K562 (cell line): ENCODE results near the gene ANKRD16. TPM values are rescaled to one million over a fixed set of nuclear protein-coding genes. Genes with fewer than 3 reads are reported as not detected.
A peak's percentile ranks its signal among the peaks of the same experiment; 100 is the strongest.

Experiments
- ATAC-seq: fragments of 200-7000 bp; cut with Tn5 transposase; 3 replicates; pipeline ENCODE4 v1.9.1; 2020; ENCODE audit warnings: moderate library complexity
- BruUV-seq: library from RNA; stranded (reverse); fragments of 400-500 nt; replicated peaks from 2 replicates; lab custom pipeline; 2021; lab: Mats Ljungman, UMichigan
- CTCF ChIA-PET: fragments of 300-600 bp; formaldehyde crosslinking; extraction: SDS; loops from one replicate; lab custom pipeline; 2021; ENCODE audit warnings: low intra/inter-chr PET ratio; lab: Yijun Ruan, JAX
- POLR2A ChIA-PET: fragments of 300-600, 350-650 bp; sonication (Branson Sonifier 250); formaldehyde crosslinking; extraction: SDS; loops from one replicate; lab custom pipeline; 2021; ENCODE audit warnings: antibody characterized with exemption, inconsistent platforms; lab: Yijun Ruan, JAX
- DNase-seq, 4 experiments: peaks; one replicate each; pipeline versions ENCODE4 v3.0.0 to v3.0.0-alpha.2; 2011 to 2018; ENCODE audit warnings: low spot score in 3 of 4, mixed read lengths in 3 of 4; ENCODE audit errors: extremely low read depth in 1 of 4
- FAIRE-seq: peaks from 2 replicates; lab custom pipeline; 2011; peaks lifted over from hg19 to GRCh38; lab: Jason Lieb, UNC
- H2AFZ ChIP-seq: 2 replicates; pipeline ENCODE4 v1.6.0; 2011; ENCODE audit warnings: low read depth, low read length, control low read depth, inconsistent platforms
- H3K27ac ChIP-seq: fragments of 200-600 bp; 3 replicates; pipeline ENCODE4 v1.8.0; 2011; ENCODE audit warnings: low read depth, mild to moderate bottlenecking, control low read depth, inconsistent platforms, low read length, moderate library complexity, mixed read lengths; ENCODE audit errors: extremely low read depth
- H3K27me3 ChIP-seq, 2 experiments: fragments of 300-600 bp in 1 of 2; 2 replicates in 1 of 2; 3 replicates in 1 of 2; pipeline versions ENCODE4 v1.6.0 to v1.8.0; 2011; ENCODE audit warnings: inconsistent platforms in 2 of 2, low read length in 2 of 2, mild to moderate bottlenecking in 1 of 2, mixed read lengths in 1 of 2, moderate library complexity in 1 of 2; ENCODE audit not compliant: control insufficient read depth in 2 of 2, insufficient read depth in 2 of 2
- H3K36me3 ChIP-seq: fragments of 300-600 bp; 3 replicates; pipeline ENCODE4 v1.8.0; 2011; ENCODE audit warnings: mild to moderate bottlenecking, low read length, inconsistent platforms; ENCODE audit not compliant: control insufficient read depth, insufficient read depth
- H3K4me1 ChIP-seq, 2 experiments: fragments of 200-600 bp in 1 of 2; replicated peaks in 1 of 2; 2 replicates in 1 of 2; 3 replicates in 1 of 2; pipeline versions ENCODE4 v1.5.1 to v1.8.0; 2011; ENCODE audit warnings: inconsistent platforms in 2 of 2, low read length in 2 of 2, mild to moderate bottlenecking in 1 of 2, mixed read lengths in 1 of 2, moderate library complexity in 1 of 2; ENCODE audit not compliant: control insufficient read depth in 2 of 2, insufficient read depth in 2 of 2
- H3K4me2 ChIP-seq: 2 replicates; pipeline ENCODE4 v1.6.1; 2011; ENCODE audit warnings: low read length, control low read depth, inconsistent platforms, mixed read lengths; ENCODE audit not compliant: insufficient read depth
- H3K4me3 ChIP-seq: fragments of 200-600 bp; sonication (generic), shearing (Covaris generic); 2 replicates; pipeline ENCODE4 v1.5.1; 2016; ENCODE audit warnings: control low read depth, inconsistent platforms
- H3K79me2 ChIP-seq: fragments of 200-600 bp; 3 replicates; pipeline ENCODE4 v1.8.0; 2011; ENCODE audit warnings: low read length, inconsistent platforms; ENCODE audit not compliant: control insufficient read depth, insufficient read depth
- H3K9ac ChIP-seq, 2 experiments: 2 replicates each; pipeline versions ENCODE4 v1.6.0 to v1.6.1; 2011; ENCODE audit warnings: low read depth in 2 of 2, low read length in 2 of 2, control low read depth in 1 of 2, inconsistent platforms in 1 of 2, mild to moderate bottlenecking in 1 of 2, mixed read lengths in 1 of 2; ENCODE audit not compliant: insufficient read depth in 1 of 2
- H3K9me1 ChIP-seq: one replicate; pipeline ENCODE4 v1.6.0; 2011; ENCODE audit warnings: inconsistent platforms, mild to moderate bottlenecking, low read length, moderate library complexity; ENCODE audit not compliant: control insufficient read depth, insufficient read depth
- H3K9me3 ChIP-seq: replicated peaks from 2 replicates; pipeline ENCODE4 v1.5.1; 2011; ENCODE audit warnings: low read depth, low read length, inconsistent platforms; ENCODE audit not compliant: control insufficient read depth, insufficient read depth
- H4K20me1 ChIP-seq: replicated peaks from 2 replicates; pipeline ENCODE4 v1.6.1; 2011; ENCODE audit warnings: low read length, inconsistent platforms, mixed read lengths; ENCODE audit not compliant: control insufficient read depth, insufficient read depth
- CHD2 ChIP-seq: IDR thresholded peaks from 2 replicates; pipeline ENCODE4 v1.6.1; 2011; ENCODE audit warnings: low read depth, low read length
- CTCF ChIP-seq, 3 experiments: IDR thresholded peaks in 2 of 3; conservative IDR thresholded peaks in 1 of 3; 2 replicates each; pipeline ENCODE4 v1.5.1; 2011 to 2012; ENCODE audit warnings: low read length in 3 of 3, mild to moderate bottlenecking in 3 of 3, control low read depth in 2 of 3, improper control_type of control experiment in 1 of 3, inconsistent platforms in 1 of 3, low read depth in 1 of 3, mixed read lengths in 1 of 3, moderate library complexity in 1 of 3; ENCODE audit not compliant: insufficient read depth in 2 of 3
- EP300 ChIP-seq: IDR thresholded peaks from 2 replicates; pipeline ENCODE4 v1.6.1; 2012; ENCODE audit warnings: low read length, improper control_type of control experiment
- HBP1 ChIP-seq: fragments of 450-650 bp; formaldehyde crosslinking; IDR thresholded peaks from 2 replicates; pipeline ENCODE4 v1.4.0; 2022; ENCODE audit warnings: missing genetic modification characterization
- IFI16 ChIP-seq: fragments of 250-450 bp; sonication (Bioruptor Pico); IDR thresholded peaks from 2 replicates; pipeline ENCODE4 v2.1.2; 2022; ENCODE audit warnings: mild to moderate bottlenecking, inconsistent platforms
- ILK ChIP-seq: fragments of 450-650 bp; IDR thresholded peaks from 2 replicates; pipeline ENCODE4 v1.6.1; 2016; ENCODE audit warnings: missing genetic modification characterization, low read depth, mild to moderate bottlenecking, missing compliant biosample characterization, moderate library complexity, borderline replicate concordance
- KAT2B ChIP-seq: IDR thresholded peaks from one replicate; pipeline ENCODE4 v1.6.1; 2012; ENCODE audit warnings: low read depth, mild to moderate bottlenecking, control low read depth, inconsistent platforms, low read length, moderate library complexity
- MBD2 ChIP-seq: sonication (generic); IDR thresholded peaks from 2 replicates; pipeline ENCODE4 v1.6.1; 2016; ENCODE audit warnings: low read depth, borderline replicate concordance
- NUFIP1 ChIP-seq: fragments of 450-650 bp; IDR thresholded peaks from 2 replicates; pipeline ENCODE4 v1.6.1; 2018; ENCODE audit not compliant: partially characterized antibody
- POLR2G ChIP-seq: fragments of 200-400 bp; formaldehyde crosslinking; IDR thresholded peaks from 2 replicates; pipeline ENCODE4 v1.6.1; 2017; ENCODE audit warnings: low read depth, mild to moderate bottlenecking, antibody characterized with exemption, low read length, moderate library complexity
- RBBP5 ChIP-seq: fragments of 200-600 bp; sonication (generic); IDR thresholded peaks from 2 replicates; pipeline ENCODE4 v1.6.1; 2012; ENCODE audit warnings: borderline replicate concordance, mild to moderate bottlenecking, low read length, control low read depth, inconsistent platforms; ENCODE audit not compliant: insufficient read depth, poor library complexity, severe bottlenecking
- SAFB ChIP-seq: fragments of 200-400 bp; formaldehyde crosslinking; IDR thresholded peaks from 2 replicates; pipeline ENCODE4 v1.6.1; 2017; ENCODE audit warnings: low read depth, low read length, borderline replicate concordance
- TCF7 ChIP-seq: sonication (generic); IDR thresholded peaks from 2 replicates; pipeline ENCODE4 v1.6.1; 2016; ENCODE audit warnings: antibody characterized with exemption, borderline replicate concordance
- TCF7L2 ChIP-seq: fragments of 150-350 bp; IDR thresholded peaks from 2 replicates; pipeline ENCODE4 v1.6.1; 2016; ENCODE audit warnings: low read depth, mild to moderate bottlenecking, low read length, moderate library complexity
- ZNF224 ChIP-seq: sonication (generic); formaldehyde crosslinking; IDR thresholded peaks from 2 replicates; pipeline ENCODE4 v1.8.0; 2022; ENCODE audit warnings: mild to moderate bottlenecking, missing genetic modification reagents
- ZNF354B ChIP-seq: fragments of 250-450 bp; sonication (Bioruptor Pico); IDR thresholded peaks from 2 replicates; pipeline ENCODE4 v1.4.0; 2020
- ZNF717 ChIP-seq: fragments of 250-450 bp; sonication (Bioruptor Pico); IDR thresholded peaks from 2 replicates; pipeline ENCODE4 v1.5.0; 2021
- ZNF76 ChIP-seq: fragments of 250-450 bp; sonication (Bioruptor Pico); IDR thresholded peaks from 2 replicates; pipeline ENCODE4 v1.4.0; 2020; ENCODE audit warnings: mild to moderate bottlenecking, moderate library complexity, borderline replicate concordance
- WGBS: fragments of 100-300 bp; shearing (Covaris generic); methylation state at CpG from one replicate; pipeline ENCODE4 v1.1.6; 2016; ENCODE audit warnings: low coverage, mixed read lengths; ENCODE audit not compliant: insufficient coverage; ENCODE audit errors: missing lambda C conversion rate; 5-methylcytosine and 5-hydroxymethylcytosine counted together
- in situ Hi-C: fragments of 300-500 bp; cut with MboI; formaldehyde crosslinking; loops from 4 replicates; pipeline ENCODE4 v1.15.0; 2018; ENCODE audit warnings: inconsistent platforms, mixed read lengths
- intact Hi-C: fragments of 100-400 bp; cut with micrococcal nuclease; formaldehyde crosslinking; loops from 2 replicates; pipeline ENCODE4 v1.14.2; 2022
- polyA plus RNA-seq, 8 experiments: library from polyadenylated mRNA; depleted of rRNA in 4 of 8; stranded (reverse) in 5 of 8; unstranded in 3 of 8; fragments of >200 nt; fragmentation: Nextera tagmentation in 2 of 8; fragmentation: Illumina TruSeq in 1 of 8; extraction: Ambion mirVana in 2 of 8; extraction: Trizol in 1 of 8; gene quantifications; 2 replicates each; pipeline versions ENCODE4 v1.2.1 to v1.2.3, GENCODE V29; 2011 to 2014; ENCODE audit warnings: inconsistent platforms in 1 of 8, missing spikeins in 1 of 8
- total RNA-seq, 7 experiments: library from RNA; depleted of rRNA in 6 of 7; stranded (reverse); fragments of >200 nt in 6 of 7; fragmentation: Illumina TruSeq in 2 of 7; extraction: Trizol in 2 of 7; gene quantifications; 2 replicates each; pipeline versions ENCODE4 v1.2.1 to v1.2.3, GENCODE V29; 2011 to 2021; ENCODE audit warnings: low replicate concordance in 1 of 7

Gene ANKRD16
- total and polyA plus RNA-seq, 9 of the 15 experiments (the other 6 are each of a cell fraction or from before 2014, with no cell fraction given), result 1.5 to 16.0 (median 9.5) TPM

- intact Hi-C loops, result no loop called here
- Histone ChIP-seq H3K27ac (peak overlapping the region; percentile 81), H3K36me3 (peaks cover 66% of the 10 kb centered on the region), H2AFZ (peak overlapping the region; percentile 91), H3K27me3 (no peaks in the 10 kb centered on the region), H3K9me1 (peaks cover 3% of the 10 kb centered on the region), H3K9ac (peak overlapping the region; percentile 71 to 96), H3K4me3 (peak overlapping the region; percentile 84), H4K20me1 (no peaks in the 10 kb centered on the region; the same call in 1 of the 2 replicates), H3K79me2 (peaks cover 68% of the 10 kb centered on the region), H3K4me2 (peak overlapping the region; percentile 84), H3K4me1 (peaks cover 37 to 38% of the 10 kb centered on the region in 2 experiments), H3K9me3 (no peaks in the 10 kb centered on the region)
- in situ Hi-C loops, result no loop called here
- DNase-seq (peak in 3 of 4 experiments; percentile 37 to 42 (median 39)), ATAC-seq (peak; percentile 65), FAIRE-seq (no peak)
- CTCF ChIA-PET, result no interaction called here
- BruUV-seq, result no TSS peak
- POLR2A ChIA-PET, result interaction anchor here (0.7 to 4.2 kb wide), 13 partner anchors 8 to 513 kb away, joined by 3 to 25 read pairs (median 4); partner anchors contain the start of gene GDI2
- 0% methylated on average over 33 of the region's 80 CpGs for WGBS
- TF ChIP-seq MBD2, result no peak
- TF ChIP-seq ZNF354B (CRISPR knock-in tag), result no peak
- TF ChIP-seq ZNF717, result no peak
- no peak for TF ChIP-seq CHD2
- TF ChIP-seq ZNF76 (CRISPR knock-in tag), result no peak
- no peak for TF ChIP-seq TCF7
- TF ChIP-seq EP300, result no peak
- no peak for TF ChIP-seq POLR2G
- TF ChIP-seq CTCF (IDR thresholded peaks at IDR 0.05 in 2 of 3, conservative IDR thresholded peaks at IDR 0.05 in 1 of 3; ENCODE audit: insufficient read depth in 2 of 3, low read depth in 1 of 3, low read length in 3 of 3), result peak in 2 of 3 experiments; percentile 2 to 54; a peak in 3 of 6 replicates
- no peak for TF ChIP-seq ILK (tag)
- no peak for TF ChIP-seq TCF7L2
- no peak for TF ChIP-seq KAT2B
- TF ChIP-seq RBBP5, result peak; percentile 69
- TF ChIP-seq NUFIP1, result no peak
- TF ChIP-seq ZNF224 (CRISPR knock-in tag), result no peak
- TF ChIP-seq SAFB, result no peak
- no peak for TF ChIP-seq IFI16 (CRISPR knock-in tag)
- TF ChIP-seq HBP1 (CRISPR knock-in tag), result no peak
These were observed 660 bp downstream of the ANKRD16 start for GRCh38 chr10:5888843-5889623.
